HG03103 (cell line): Measurements from ENCODE around the gene C6orf120.
"Not testable (repeated sequence)": the region's sequence is repeated elsewhere in the genome, so short reads cannot be mapped to it uniquely, and the experiment has no call there.

Source experiments
- ATAC-seq: cut with Tn5 transposase; IDR thresholded peaks from one replicate; pipeline ENCODE4 v1.9.1; 2021; ENCODE audit warnings: low read depth; ENCODE audit not compliant: unreplicated experiment

Gene C6orf120

GRCh38 chr6:169677096-169677495, 24.8 kb upstream of the C6orf120 start:
- no peak for ATAC-seq

GRCh38 chr6:169678342-169678741, 23.6 kb upstream of the C6orf120 start:
- ATAC-seq, result no peak

- ATAC-seq, result no peak
These were observed 17.9 kb upstream of the C6orf120 start for GRCh38 chr6:169684056-169684455.

GRCh38 chr6:169685860-169686259, 16.1 kb upstream of the C6orf120 start:
- no peak for ATAC-seq

- ATAC-seq, result no peak
These were observed 12.6 kb upstream of the C6orf120 start for GRCh38 chr6:169689287-169689686.

GRCh38 chr6:169691260-169691659, 10.7 kb upstream of the C6orf120 start:
- no peak for ATAC-seq

GRCh38 chr6:169692516-169692915, 9.4 kb upstream of the C6orf120 start:
- no peak for ATAC-seq

GRCh38 chr6:169695131-169695530, 6.8 kb upstream of the C6orf120 start:
- ATAC-seq, result no peak

- ATAC-seq, result not testable (repeated sequence)
These were observed 4.8 kb upstream of the C6orf120 start for GRCh38 chr6:169697115-169697514.

GRCh38 chr6:169700296-169700695, 1.6 kb upstream of the C6orf120 start:
- ATAC-seq, result no peak

GRCh38 chr6:169701311-169701953, 494 bp upstream of the C6orf120 start:
- ATAC-seq, result peak; percentile 5

- peak; percentile 10 for ATAC-seq
These were observed 917 bp downstream of the C6orf120 start for GRCh38 chr6:169702840-169703246.

- no peak for ATAC-seq
These were observed 5.8 kb downstream of the C6orf120 start for GRCh38 chr6:169707772-169708171.

- ATAC-seq, result no peak
These were observed 7.4 kb downstream of the C6orf120 start for GRCh38 chr6:169709293-169709692.

- ATAC-seq, result no peak
These were observed 8.1 kb downstream of the C6orf120 start for GRCh38 chr6:169710009-169710408.

- ATAC-seq, result no peak
These were observed 12.3 kb downstream of the C6orf120 start for GRCh38 chr6:169714178-169714577.

- no peak for ATAC-seq
These were observed 12.7 kb downstream of the C6orf120 start for GRCh38 chr6:169714595-169714994.

GRCh38 chr6:169719117-169719516, 17.2 kb downstream of the C6orf120 start:
- no peak for ATAC-seq

GRCh38 chr6:169720207-169720855, 18.4 kb downstream of the C6orf120 start:
- ATAC-seq, result no peak

- ATAC-seq, result no peak
These were observed 20.7 kb downstream of the C6orf120 start for GRCh38 chr6:169722362-169723199.

- peak; percentile 27 for ATAC-seq
These were observed 21.4 kb downstream of the C6orf120 start for GRCh38 chr6:169723200-169723909.
